Brain pericyte (primary cell): ENCODE measurements around the gene APAF1.
"Not testable (repeated sequence)": the region's sequence is repeated elsewhere in the genome, so short reads cannot be mapped to it uniquely, and the experiment has no call there.

Source experiments
- DNase-seq: peaks from one replicate; pipeline ENCODE4 v3.0.0-alpha.2; 2012; ENCODE audit warnings: low read depth, low spot score

APAF1 gene

GRCh38 chr12:98752726-98753125 lies 107.6 kb downstream of the APAF1 start:
- DNase-seq: no peak

GRCh38 chr12:98754095-98754494 lies 109.0 kb downstream of the APAF1 start:
- no peak for DNase-seq

GRCh38 chr12:98755855-98756254 lies 110.8 kb downstream of the APAF1 start:
- not testable (repeated sequence) for DNase-seq

GRCh38 chr12:98757455-98757854 lies 112.4 kb downstream of the APAF1 start:
- DNase-seq: no peak

- DNase-seq: no peak
These were observed 113.2 kb downstream of the APAF1 start for GRCh38 chr12:98758331-98758730.

GRCh38 chr12:98763656-98764055 lies 118.6 kb downstream of the APAF1 start:
- no peak for DNase-seq

GRCh38 chr12:98767248-98767647 lies 122.2 kb downstream of the APAF1 start:
- DNase-seq: no peak

GRCh38 chr12:98769068-98769467 lies 124.0 kb downstream of the APAF1 start:
- DNase-seq: no peak

- no peak for DNase-seq
These were observed 125.1 kb downstream of the APAF1 start for GRCh38 chr12:98770230-98770629.

- no peak for DNase-seq
These were observed 127.0 kb downstream of the APAF1 start for GRCh38 chr12:98771811-98772752.

GRCh38 chr12:98772818-98773217 lies 127.7 kb downstream of the APAF1 start:
- no peak for DNase-seq

- DNase-seq: no peak
These were observed 135.2 kb downstream of the APAF1 start for GRCh38 chr12:98780261-98780660.

GRCh38 chr12:98783420-98783819 lies 138.3 kb downstream of the APAF1 start:
- no peak for DNase-seq
